Measurements from ENCODE around the gene AFF2. TPM values are rescaled to one million over a fixed set of nuclear protein-coding genes. Genes with fewer than 3 reads are reported as not detected.

Gene AFF2
- total RNA-seq, 1 experiment from 2014 or later = 0.05 TPM

- TF ChIP-seq SRF (IDR thresholded peaks at IDR 0.05; ENCODE audit: low read depth) (no peak), RAD21 (IDR thresholded peaks at IDR 0.05; ENCODE audit: low read depth) (no peak), CBX3 (IDR thresholded peaks at IDR 0.05; ENCODE audit: low read depth) (no peak)
- TF ChIP-seq, protein P1, sequence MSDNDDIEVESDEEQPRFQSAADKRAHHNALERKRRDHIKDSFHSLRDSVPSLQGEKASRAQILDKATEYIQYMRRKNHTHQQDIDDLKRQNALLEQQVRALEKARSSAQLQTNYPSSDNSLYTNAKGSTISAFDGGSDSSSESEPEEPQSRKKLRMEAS (IDR thresholded peaks at IDR 0.05) = no peak
These were observed 336.3 kb downstream of the AFF2 start (continued) for GRCh38 chrX:148836741-148837140.

DNA sequence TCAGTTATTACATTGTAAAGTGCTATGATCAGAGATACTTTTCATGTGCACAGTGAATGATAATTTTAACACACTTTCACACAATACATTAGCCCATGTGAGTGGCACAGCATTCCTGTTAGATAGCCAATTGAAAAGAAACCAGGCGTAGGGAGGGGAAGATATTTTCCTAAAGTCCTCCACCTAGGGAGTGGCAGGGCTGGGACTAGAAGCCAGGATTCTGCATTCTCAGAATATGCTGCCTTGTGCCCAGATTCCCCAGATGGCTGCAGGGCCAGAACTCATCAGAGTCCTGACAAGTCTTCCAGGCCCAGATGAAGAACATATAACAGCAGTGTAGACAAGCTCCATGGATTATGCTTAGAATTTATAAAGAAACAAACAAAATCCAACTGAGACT, 350.2 kb downstream of the AFF2 start:
- ATAC-seq = no peak
- RAD21 ChIA-PET (ENCODE audit: low non-redundant PET in 1 of 2, low total read pairs in 2 of 2, uncharacterized antibody in 2 of 2, unreplicated experiment in 2 of 2) = no interaction called here
- TF ChIP-seq POLR2AphosphoS5 (IDR thresholded peaks at IDR 0.05; ENCODE audit: low read depth, low read length) (no peak), ELF1 (IDR thresholded peaks at IDR 0.05; ENCODE audit: borderline replicate concordance, low read depth) (no peak), FOSL1 (IDR thresholded peaks at IDR 0.05; ENCODE audit: low read depth) (no peak), TCF7L2 (IDR thresholded peaks at IDR 0.05; ENCODE audit: borderline replicate concordance, extremely low read depth, insufficient read depth, insufficient read length) (no peak), CBX3 (IDR thresholded peaks at IDR 0.05; ENCODE audit: low read depth) (no peak), SIN3A (IDR thresholded peaks at IDR 0.05; ENCODE audit: low read depth) (no peak), SP1 (IDR thresholded peaks at IDR 0.05; ENCODE audit: low read depth) (no peak)
- TF ChIP-seq, protein P2, sequence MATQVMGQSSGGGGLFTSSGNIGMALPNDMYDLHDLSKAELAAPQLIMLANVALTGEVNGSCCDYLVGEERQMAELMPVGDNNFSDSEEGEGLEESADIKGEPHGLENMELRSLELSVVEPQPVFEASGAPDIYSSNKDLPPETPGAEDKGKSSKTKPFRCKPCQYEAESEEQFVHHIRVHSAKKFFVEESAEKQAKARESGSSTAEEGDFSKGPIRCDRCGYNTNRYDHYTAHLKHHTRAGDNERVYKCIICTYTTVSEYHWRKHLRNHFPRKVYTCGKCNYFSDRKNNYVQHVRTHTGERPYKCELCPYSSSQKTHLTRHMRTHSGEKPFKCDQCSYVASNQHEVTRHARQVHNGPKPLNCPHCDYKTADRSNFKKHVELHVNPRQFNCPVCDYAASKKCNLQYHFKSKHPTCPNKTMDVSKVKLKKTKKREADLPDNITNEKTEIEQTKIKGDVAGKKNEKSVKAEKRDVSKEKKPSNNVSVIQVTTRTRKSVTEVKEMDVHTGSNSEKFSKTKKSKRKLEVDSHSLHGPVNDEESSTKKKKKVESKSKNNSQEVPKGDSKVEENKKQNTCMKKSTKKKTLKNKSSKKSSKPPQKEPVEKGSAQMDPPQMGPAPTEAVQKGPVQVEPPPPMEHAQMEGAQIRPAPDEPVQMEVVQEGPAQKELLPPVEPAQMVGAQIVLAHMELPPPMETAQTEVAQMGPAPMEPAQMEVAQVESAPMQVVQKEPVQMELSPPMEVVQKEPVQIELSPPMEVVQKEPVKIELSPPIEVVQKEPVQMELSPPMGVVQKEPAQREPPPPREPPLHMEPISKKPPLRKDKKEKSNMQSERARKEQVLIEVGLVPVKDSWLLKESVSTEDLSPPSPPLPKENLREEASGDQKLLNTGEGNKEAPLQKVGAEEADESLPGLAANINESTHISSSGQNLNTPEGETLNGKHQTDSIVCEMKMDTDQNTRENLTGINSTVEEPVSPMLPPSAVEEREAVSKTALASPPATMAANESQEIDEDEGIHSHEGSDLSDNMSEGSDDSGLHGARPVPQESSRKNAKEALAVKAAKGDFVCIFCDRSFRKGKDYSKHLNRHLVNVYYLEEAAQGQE (IDR thresholded peaks at IDR 0.05; ENCODE audit: low read depth) = no peak
- TF ChIP-seq, protein P3, sequence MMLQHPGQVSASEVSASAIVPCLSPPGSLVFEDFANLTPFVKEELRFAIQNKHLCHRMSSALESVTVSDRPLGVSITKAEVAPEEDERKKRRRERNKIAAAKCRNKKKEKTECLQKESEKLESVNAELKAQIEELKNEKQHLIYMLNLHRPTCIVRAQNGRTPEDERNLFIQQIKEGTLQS (IDR thresholded peaks at IDR 0.05) = no peak
- no peaks in the 10 kb centered on the region for H3K9me3 ChIP-seq (ENCODE audit: control insufficient read depth in 1 of 2, insufficient read depth in 1 of 2, low read depth in 1 of 2, low read length in 2 of 2)
- CTCF ChIA-PET = no interaction called here
- no peak for DNase-seq (ENCODE audit: low read depth, low spot score)
- H3K27ac ChIP-seq (ENCODE audit: low read depth, low read length) = no peak overlapping the region
- H2AFZ ChIP-seq (ENCODE audit: low read depth, low read length, poor library complexity, severe bottlenecking) = no peak overlapping the region
- no peaks in the 10 kb centered on the region for H4K20me1 ChIP-seq (ENCODE audit: insufficient read depth)
- H3K9ac ChIP-seq (ENCODE audit: low read length) = no peak overlapping the region
- BruUV-seq (replicated peaks) = no TSS peak
- POLR2A ChIA-PET = no interaction called here
- no peaks in the 10 kb centered on the region for H3K27me3 ChIP-seq (ENCODE audit: insufficient read depth, low read length)
- H3K4me2 ChIP-seq (ENCODE audit: low read length) = no peak overlapping the region
- intact Hi-C loops (cut with micrococcal nuclease) = no loop called here
- H3K9me2 ChIP-seq (ENCODE audit: insufficient read depth) = no peaks in the 10 kb centered on the region
- H3K4me1 ChIP-seq (ENCODE audit: control insufficient read depth in 1 of 2, insufficient read depth in 2 of 2, low read length in 2 of 2) = no peaks in the 10 kb centered on the region
- H3K79me2 ChIP-seq (ENCODE audit: insufficient read depth, low read length) = no peaks in the 10 kb centered on the region
- H3K36me3 ChIP-seq (ENCODE audit: control insufficient read depth in 1 of 2, insufficient read depth in 2 of 2, low read length in 2 of 2) = no peaks in the 10 kb centered on the region
- no peak overlapping the region for H3K4me3 ChIP-seq (replicated peaks in 1 of 2; ENCODE audit: low read depth in 1 of 2, low read length in 2 of 2)

Measured in HCT116 (cell line).